Astrocyte (in vitro differentiated cells and primary cell): ENCODE results near the gene TBPL2.

Experiments used
- EZH2 ChIP-seq: IDR thresholded peaks from 2 replicates; pipeline ENCODE4 v1.6.1; 2012; ENCODE audit warnings: mild to moderate bottlenecking, low read length, inconsistent platforms; ENCODE audit not compliant: insufficient read depth
- TF ChIP-seq, protein P1 (sequence below): IDR thresholded peaks from 2 replicates; pipeline ENCODE4 v1.5.1; 2011; ENCODE audit warnings: low read depth, mild to moderate bottlenecking, inconsistent platforms, low read length, moderate library complexity; ENCODE audit not compliant: insufficient read depth

DNA sequence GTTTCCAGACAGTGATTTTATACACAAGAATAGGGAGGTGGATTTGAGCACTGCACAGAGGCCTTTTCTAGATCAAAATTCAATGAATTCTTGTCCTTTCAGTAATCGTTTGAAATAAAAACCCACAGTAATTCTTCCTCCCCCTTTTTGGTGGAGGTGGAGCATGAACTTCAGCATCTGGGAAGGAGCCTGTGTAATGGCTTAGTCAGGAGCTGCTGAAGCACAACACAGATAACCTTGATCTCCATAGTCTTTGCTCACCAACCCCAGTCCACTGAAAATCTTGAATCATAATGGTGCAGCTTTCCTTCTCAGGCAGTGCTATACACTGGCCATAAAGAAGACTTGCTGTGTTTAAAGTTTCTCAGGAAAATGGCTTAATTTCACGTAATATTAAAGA lies 6.4 kb upstream of the TBPL2 start:
- no peak for TF ChIP-seq EZH2
- TF ChIP-seq, protein P1, sequence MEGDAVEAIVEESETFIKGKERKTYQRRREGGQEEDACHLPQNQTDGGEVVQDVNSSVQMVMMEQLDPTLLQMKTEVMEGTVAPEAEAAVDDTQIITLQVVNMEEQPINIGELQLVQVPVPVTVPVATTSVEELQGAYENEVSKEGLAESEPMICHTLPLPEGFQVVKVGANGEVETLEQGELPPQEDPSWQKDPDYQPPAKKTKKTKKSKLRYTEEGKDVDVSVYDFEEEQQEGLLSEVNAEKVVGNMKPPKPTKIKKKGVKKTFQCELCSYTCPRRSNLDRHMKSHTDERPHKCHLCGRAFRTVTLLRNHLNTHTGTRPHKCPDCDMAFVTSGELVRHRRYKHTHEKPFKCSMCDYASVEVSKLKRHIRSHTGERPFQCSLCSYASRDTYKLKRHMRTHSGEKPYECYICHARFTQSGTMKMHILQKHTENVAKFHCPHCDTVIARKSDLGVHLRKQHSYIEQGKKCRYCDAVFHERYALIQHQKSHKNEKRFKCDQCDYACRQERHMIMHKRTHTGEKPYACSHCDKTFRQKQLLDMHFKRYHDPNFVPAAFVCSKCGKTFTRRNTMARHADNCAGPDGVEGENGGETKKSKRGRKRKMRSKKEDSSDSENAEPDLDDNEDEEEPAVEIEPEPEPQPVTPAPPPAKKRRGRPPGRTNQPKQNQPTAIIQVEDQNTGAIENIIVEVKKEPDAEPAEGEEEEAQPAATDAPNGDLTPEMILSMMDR, result no peak
